ENCODE measurements around the gene FHL3.

DNA sequence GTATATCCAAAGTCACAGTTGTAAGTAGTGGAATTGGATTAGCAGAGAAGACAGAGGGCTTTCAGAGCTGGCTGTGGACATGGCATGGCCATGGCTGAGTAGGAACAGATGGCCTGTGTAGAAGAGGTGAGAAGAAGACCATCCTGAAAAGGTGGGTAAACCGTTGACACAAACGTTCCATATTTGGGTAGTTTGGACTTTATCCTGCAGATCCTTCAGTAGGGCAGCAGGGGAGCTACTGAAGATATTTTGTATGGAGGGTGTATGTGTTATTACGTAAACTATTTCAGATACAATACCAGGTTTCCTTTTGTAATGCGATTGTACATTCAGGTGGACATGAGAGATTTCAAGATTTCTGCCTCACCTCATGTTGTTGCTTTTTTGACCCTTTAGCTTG lies 8.9 kb upstream of the FHL3 start:
- TF ChIP-seq, protein P1, sequence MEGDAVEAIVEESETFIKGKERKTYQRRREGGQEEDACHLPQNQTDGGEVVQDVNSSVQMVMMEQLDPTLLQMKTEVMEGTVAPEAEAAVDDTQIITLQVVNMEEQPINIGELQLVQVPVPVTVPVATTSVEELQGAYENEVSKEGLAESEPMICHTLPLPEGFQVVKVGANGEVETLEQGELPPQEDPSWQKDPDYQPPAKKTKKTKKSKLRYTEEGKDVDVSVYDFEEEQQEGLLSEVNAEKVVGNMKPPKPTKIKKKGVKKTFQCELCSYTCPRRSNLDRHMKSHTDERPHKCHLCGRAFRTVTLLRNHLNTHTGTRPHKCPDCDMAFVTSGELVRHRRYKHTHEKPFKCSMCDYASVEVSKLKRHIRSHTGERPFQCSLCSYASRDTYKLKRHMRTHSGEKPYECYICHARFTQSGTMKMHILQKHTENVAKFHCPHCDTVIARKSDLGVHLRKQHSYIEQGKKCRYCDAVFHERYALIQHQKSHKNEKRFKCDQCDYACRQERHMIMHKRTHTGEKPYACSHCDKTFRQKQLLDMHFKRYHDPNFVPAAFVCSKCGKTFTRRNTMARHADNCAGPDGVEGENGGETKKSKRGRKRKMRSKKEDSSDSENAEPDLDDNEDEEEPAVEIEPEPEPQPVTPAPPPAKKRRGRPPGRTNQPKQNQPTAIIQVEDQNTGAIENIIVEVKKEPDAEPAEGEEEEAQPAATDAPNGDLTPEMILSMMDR (IDR thresholded peaks at IDR 0.05) = no peak
- TF ChIP-seq EP300 (IDR thresholded peaks at IDR 0.05; ENCODE audit: low read depth) (no peak), POLR2A (IDR thresholded peaks at IDR 0.05) (no peak)
